HepG2 (cell line): Measurements from ENCODE around the gene MRPS11. TPM values are rescaled to one million over a fixed set of nuclear protein-coding genes. Genes with fewer than 3 reads are reported as not detected.

Experiments
- ZFP36L1 ChIP-seq: sonication (generic); formaldehyde crosslinking; IDR thresholded peaks from 2 replicates; pipeline ENCODE4 v1.8.0; 2022; ENCODE audit warnings: mild to moderate bottlenecking, missing genetic modification reagents, moderate library complexity
- polyA plus RNA-seq, 8 experiments: library from polyadenylated mRNA; depleted of rRNA in 3 of 8; stranded (reverse) in 7 of 8; unstranded in 1 of 8; fragments of >200 nt; fragmentation: Illumina TruSeq in 4 of 8; extraction: Trizol in 4 of 8; gene quantifications; 2 replicates each; pipeline versions ENCODE4 v1.2.1 to v1.2.3, GENCODE V29; 2011 to 2016; ENCODE audit warnings: low read depth in 4 of 8, missing spikeins in 1 of 8, mixed read lengths in 1 of 8; ENCODE audit not compliant: insufficient read depth in 1 of 8
- total RNA-seq, 5 experiments: library from RNA; depleted of rRNA; stranded (reverse); fragments of >200 nt; fragmentation: Illumina TruSeq; extraction: Trizol; gene quantifications; 2 replicates each; pipeline ENCODE4 v1.2.3, GENCODE V29; 2016; ENCODE audit warnings: low read depth in 1 of 5
- TF ChIP-seq, protein P1 (sequence below), 2 experiments: fragments of 450-650 bp in 1 of 2; sonication (generic) in 1 of 2; formaldehyde crosslinking in 1 of 2; IDR thresholded peaks; 2 replicates each; pipeline versions ENCODE4 v1.6.1 to v1.8.0; 2016 to 2022; ENCODE audit warnings: antibody characterized with exemption in 1 of 2, mild to moderate bottlenecking in 1 of 2, missing genetic modification reagents in 1 of 2
- TF ChIP-seq, protein P2 (sequence below): sonication (generic); formaldehyde crosslinking; IDR thresholded peaks from 2 replicates; pipeline ENCODE4 v1.4.0; 2020; ENCODE audit warnings: missing genetic modification reagents
- TF ChIP-seq, protein P3 (sequence below): sonication (generic); formaldehyde crosslinking; IDR thresholded peaks from 2 replicates; pipeline ENCODE4 v1.4.0; 2020; ENCODE audit warnings: missing genetic modification reagents, borderline replicate concordance

The MRPS11 gene
- total and polyA plus RNA-seq, 2 of the 13 experiments (the other 11 are each of a cell fraction or from before 2014, with no cell fraction given), result 50.1 to 72.7 TPM

DNA sequence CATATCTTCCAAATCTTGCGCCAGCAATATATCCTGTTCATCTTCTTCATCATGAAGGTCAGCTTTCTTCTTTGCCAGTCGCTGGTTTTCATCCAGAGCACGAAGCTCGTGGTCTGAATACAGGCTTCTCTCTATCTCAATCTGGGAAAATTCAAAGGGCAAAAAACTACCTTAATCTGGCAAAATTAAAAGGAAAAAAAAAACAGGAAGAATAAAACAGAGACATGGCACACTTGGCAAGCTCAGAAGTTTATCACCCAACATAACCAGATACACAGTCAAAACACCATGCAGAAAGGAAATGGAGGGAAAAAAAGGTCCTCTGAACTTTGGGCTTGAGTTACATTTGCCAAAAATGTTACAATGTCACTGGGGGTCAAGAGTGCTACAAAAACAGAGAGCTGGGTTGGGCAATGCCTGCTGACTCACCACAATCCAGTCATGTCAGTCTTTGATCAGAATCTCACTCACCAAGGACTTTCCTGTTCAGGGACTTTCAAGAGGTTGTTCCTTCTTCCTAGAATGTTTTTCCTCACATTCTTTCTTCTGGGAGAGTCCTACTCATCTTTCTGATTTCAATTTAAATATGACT is 1.8 kb upstream of the MRPS11 start (continued):
- TF ChIP-seq, protein P1, sequence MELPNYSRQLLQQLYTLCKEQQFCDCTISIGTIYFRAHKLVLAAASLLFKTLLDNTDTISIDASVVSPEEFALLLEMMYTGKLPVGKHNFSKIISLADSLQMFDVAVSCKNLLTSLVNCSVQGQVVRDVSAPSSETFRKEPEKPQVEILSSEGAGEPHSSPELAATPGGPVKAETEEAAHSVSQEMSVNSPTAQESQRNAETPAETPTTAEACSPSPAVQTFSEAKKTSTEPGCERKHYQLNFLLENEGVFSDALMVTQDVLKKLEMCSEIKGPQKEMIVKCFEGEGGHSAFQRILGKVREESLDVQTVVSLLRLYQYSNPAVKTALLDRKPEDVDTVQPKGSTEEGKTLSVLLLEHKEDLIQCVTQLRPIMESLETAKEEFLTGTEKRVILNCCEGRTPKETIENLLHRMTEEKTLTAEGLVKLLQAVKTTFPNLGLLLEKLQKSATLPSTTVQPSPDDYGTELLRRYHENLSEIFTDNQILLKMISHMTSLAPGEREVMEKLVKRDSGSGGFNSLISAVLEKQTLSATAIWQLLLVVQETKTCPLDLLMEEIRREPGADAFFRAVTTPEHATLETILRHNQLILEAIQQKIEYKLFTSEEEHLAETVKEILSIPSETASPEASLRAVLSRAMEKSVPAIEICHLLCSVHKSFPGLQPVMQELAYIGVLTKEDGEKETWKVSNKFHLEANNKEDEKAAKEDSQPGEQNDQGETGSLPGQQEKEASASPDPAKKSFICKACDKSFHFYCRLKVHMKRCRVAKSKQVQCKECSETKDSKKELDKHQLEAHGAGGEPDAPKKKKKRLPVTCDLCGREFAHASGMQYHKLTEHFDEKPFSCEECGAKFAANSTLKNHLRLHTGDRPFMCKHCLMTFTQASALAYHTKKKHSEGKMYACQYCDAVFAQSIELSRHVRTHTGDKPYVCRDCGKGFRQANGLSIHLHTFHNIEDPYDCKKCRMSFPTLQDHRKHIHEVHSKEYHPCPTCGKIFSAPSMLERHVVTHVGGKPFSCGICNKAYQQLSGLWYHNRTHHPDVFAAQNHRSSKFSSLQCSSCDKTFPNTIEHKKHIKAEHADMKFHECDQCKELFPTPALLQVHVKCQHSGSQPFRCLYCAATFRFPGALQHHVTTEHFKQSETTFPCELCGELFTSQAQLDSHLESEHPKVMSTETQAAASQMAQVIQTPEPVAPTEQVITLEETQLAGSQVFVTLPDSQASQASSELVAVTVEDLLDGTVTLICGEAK (IDR thresholded peaks at IDR 0.05), result no peak
- TF ChIP-seq, protein P1 (CRISPR knock-in tag; IDR thresholded peaks at IDR 0.05), result no peak; the same call in 1 of the 2 replicates
- TF ChIP-seq, protein P2, sequence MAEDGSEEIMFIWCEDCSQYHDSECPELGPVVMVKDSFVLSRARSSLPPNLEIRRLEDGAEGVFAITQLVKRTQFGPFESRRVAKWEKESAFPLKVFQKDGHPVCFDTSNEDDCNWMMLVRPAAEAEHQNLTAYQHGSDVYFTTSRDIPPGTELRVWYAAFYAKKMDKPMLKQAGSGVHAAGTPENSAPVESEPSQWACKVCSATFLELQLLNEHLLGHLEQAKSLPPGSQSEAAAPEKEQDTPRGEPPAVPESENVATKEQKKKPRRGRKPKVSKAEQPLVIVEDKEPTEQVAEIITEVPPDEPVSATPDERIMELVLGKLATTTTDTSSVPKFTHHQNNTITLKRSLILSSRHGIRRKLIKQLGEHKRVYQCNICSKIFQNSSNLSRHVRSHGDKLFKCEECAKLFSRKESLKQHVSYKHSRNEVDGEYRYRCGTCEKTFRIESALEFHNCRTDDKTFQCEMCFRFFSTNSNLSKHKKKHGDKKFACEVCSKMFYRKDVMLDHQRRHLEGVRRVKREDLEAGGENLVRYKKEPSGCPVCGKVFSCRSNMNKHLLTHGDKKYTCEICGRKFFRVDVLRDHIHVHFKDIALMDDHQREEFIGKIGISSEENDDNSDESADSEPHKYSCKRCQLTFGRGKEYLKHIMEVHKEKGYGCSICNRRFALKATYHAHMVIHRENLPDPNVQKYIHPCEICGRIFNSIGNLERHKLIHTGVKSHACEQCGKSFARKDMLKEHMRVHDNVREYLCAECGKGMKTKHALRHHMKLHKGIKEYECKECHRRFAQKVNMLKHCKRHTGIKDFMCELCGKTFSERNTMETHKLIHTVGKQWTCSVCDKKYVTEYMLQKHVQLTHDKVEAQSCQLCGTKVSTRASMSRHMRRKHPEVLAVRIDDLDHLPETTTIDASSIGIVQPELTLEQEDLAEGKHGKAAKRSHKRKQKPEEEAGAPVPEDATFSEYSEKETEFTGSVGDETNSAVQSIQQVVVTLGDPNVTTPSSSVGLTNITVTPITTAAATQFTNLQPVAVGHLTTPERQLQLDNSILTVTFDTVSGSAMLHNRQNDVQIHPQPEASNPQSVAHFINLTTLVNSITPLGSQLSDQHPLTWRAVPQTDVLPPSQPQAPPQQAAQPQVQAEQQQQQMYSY (CRISPR knock-in tag), result no peak
- TF ChIP-seq ZFP36L1, result peak; percentile 8; the same call in 1 of the 2 replicates
- TF ChIP-seq, protein P3, sequence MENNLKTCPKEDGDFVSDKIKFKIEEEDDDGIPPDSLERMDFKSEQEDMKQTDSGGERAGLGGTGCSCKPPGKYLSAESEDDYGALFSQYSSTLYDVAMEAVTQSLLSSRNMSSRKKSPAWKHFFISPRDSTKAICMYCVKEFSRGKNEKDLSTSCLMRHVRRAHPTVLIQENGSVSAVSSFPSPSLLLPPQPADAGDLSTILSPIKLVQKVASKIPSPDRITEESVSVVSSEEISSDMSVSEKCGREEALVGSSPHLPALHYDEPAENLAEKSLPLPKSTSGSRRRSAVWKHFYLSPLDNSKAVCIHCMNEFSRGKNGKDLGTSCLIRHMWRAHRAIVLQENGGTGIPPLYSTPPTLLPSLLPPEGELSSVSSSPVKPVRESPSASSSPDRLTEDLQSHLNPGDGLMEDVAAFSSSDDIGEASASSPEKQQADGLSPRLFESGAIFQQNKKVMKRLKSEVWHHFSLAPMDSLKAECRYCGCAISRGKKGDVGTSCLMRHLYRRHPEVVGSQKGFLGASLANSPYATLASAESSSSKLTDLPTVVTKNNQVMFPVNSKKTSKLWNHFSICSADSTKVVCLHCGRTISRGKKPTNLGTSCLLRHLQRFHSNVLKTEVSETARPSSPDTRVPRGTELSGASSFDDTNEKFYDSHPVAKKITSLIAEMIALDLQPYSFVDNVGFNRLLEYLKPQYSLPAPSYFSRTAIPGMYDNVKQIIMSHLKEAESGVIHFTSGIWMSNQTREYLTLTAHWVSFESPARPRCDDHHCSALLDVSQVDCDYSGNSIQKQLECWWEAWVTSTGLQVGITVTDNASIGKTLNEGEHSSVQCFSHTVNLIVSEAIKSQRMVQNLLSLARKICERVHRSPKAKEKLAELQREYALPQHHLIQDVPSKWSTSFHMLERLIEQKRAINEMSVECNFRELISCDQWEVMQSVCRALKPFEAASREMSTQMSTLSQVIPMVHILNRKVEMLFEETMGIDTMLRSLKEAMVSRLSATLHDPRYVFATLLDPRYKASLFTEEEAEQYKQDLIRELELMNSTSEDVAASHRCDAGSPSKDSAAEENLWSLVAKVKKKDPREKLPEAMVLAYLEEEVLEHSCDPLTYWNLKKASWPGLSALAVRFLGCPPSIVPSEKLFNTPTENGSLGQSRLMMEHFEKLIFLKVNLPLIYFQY (CRISPR knock-in tag), result no peak
